GM21825 (cell line): ENCODE measurements around the gene ENTR1.

Source experiments
- ATAC-seq: cut with Tn5 transposase; IDR thresholded peaks from one replicate; pipeline ENCODE4 v1.9.1; 2021; ENCODE audit warnings: mild to moderate bottlenecking, moderate library complexity; ENCODE audit not compliant: unreplicated experiment

The ENTR1 gene

GRCh38 chr9:136363106-136363948 lies 47.1 kb downstream of the ENTR1 start, which contains the start of gene DNLZ:
DNLZ (minus strand) TSS chr9:136363744; CDS start chr9:136363714, 30 bp downstream.
- ATAC-seq, result peak; percentile 65

GRCh38 chr9:136362450-136362784 lies 48.0 kb downstream of the ENTR1 start:
- no peak for ATAC-seq

- ATAC-seq, result no peak
These were observed 48.5 kb downstream of the ENTR1 start for GRCh38 chr9:136361754-136362449.

GRCh38 chr9:136361047-136361753 lies 49.2 kb downstream of the ENTR1 start:
- no peak for ATAC-seq

- no peak for ATAC-seq
These were observed 50.4 kb downstream of the ENTR1 start for GRCh38 chr9:136359774-136360718.

- no peak for ATAC-seq
These were observed 51.5 kb downstream of the ENTR1 start for GRCh38 chr9:136358888-136359287.

GRCh38 chr9:136358016-136358415 lies 52.4 kb downstream of the ENTR1 start:
- no peak for ATAC-seq

GRCh38 chr9:136357202-136357725 lies 53.1 kb downstream of the ENTR1 start:
- no peak for ATAC-seq

GRCh38 chr9:136355616-136356557 lies 54.5 kb downstream of the ENTR1 start:
- no peak for ATAC-seq

- no peak for ATAC-seq
These were observed 55.8 kb downstream of the ENTR1 start for GRCh38 chr9:136354592-136355085.

GRCh38 chr9:136353757-136354488 lies 56.5 kb downstream of the ENTR1 start:
- ATAC-seq, result no peak

GRCh38 chr9:136353088-136353487 lies 57.3 kb downstream of the ENTR1 start:
- ATAC-seq, result no peak

GRCh38 chr9:136352682-136353081 lies 57.7 kb downstream of the ENTR1 start:
- ATAC-seq, result no peak
